ENCODE data around the gene TMEM59L.

The TMEM59L gene

DNA sequence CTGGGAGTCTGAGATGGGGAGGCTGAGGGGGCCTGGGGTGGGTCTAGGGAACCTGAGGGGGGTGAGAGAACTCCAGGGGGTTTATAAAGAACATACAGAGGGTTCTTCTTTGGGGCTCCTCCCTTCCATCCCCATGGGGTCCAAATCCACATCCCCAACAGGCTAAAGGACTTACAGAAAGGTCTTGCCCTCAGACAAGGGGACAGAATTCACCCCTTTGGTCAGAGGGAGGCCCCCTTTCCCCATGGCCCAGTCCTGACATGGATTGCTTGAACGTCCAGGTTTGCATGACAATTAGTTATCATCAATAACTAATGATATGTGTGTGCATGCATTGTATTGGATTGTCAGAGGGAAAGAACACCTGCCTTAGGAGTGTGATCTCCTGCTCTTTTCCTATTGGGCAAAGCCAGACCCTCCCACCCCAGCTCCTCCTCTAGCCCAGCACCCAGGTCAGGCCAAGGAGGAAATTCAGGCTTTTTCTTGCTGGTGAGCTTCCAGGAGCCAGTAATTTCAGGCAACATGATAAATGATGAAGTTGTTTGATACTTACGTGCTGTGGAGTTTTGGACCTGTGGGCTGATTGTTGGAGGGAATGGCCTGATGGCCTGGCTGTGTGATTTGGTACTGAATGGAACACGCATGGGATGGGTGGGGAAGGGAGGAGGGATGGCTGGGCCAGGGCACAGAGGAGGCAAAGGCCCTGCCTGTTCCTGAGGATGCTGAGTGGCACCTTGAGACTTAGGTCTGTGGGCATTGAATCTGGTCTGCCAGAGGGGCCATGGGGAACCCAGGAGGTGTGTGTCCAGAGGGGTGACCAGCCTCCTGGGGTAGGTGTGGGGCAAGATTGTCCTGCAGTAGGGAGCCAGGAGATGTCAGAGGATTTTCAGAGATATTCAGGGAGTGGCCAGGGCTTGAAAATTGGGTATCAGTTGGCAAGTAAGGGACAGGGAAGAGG, 25.3 kb downstream of the TMEM59L start:
- DNase-seq (ENCODE audit: low spot score) = no peak

DNA sequence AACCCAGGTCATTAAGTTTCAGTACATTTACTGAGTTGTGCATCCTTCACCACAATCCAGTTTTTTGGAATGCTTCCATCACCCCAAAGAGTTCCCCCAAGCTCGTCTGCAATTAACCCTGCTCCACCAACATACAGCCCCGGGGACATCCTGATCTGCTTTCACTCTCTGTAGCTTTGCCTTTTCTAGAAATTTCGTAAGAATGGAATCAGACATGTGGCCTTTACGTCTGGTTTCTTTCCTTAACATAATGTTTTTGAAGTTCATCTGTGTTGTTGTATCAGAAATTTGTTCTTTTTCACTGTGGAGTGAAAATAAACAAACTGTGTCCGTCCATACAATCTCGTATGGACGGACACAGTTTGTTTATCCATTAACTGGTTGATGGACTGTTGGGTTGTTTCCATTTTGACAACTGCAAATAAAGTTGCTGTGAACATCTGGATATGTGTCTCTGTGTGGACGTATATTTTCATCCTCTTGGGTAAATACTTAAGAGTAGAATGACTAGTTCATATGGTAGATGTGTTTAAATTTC, 27.1 kb downstream of the TMEM59L start:
- DNase-seq (ENCODE audit: low spot score) = no peak

DNA sequence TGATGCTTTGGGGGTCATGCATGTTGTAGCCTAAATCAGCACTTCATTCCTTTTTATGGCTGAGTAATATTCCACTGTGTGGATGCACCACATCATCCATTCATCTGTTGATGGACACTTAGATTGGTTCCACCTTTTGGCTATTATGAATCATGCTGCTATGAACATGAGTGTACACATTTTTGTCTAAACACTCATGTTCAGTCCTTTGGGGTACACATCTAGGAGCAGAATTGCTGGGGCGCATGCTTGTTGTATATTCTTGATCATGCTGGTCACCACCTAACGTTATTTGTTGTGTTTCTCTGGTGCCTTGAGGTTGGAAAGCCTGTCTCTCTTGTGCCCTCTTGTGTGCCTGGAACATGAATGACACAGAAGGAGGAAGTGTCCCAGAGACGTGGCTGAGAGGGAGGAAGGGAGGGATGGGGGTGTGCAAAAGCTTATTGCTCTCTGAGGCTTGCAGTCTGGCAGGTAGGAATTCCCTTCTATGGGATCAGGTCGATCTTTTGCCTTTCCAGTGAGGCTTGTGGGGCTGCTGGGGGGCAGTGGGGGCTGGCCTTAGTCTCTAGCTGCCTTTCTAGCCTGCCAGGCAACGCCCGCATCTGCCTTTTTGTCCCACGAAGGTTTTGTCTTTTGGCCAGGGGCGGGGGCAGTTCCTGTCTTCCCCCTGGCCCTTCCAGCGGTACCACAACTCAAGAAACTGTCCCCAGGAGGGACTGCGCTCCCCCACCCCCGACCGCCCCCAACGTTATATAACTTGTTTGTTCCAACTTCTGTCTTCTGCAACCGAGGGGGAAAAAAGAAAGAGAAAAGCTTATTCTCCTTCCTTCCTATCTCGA, 31.7 kb downstream of the TMEM59L start:
- DNase-seq (ENCODE audit: low spot score) = no peak

DNA sequence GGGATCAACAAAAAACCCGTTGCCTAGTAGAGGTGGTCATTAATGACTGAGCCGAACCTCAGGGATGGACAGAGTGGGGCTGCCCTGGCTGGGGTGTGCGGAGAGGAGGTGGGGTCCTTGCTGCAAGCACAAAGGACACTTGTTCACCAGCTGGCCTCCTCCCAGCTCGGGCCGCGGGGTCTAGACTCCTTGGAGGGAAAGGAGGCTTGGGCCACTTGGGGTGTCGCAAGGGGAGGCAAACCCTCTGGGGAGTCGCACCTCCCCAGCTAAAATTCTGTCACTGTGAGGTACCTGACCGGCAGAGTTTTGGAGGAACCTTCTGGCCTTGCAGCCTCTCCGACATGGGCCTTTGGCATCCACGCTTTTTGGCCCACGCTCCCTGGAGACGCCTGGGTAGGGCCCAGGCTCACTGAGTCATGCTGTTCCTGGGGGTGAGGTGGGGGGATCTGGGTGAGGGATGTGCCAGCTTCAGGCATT, 32.4 kb downstream of the TMEM59L start:
- no peak for DNase-seq (ENCODE audit: low spot score)

DNA sequence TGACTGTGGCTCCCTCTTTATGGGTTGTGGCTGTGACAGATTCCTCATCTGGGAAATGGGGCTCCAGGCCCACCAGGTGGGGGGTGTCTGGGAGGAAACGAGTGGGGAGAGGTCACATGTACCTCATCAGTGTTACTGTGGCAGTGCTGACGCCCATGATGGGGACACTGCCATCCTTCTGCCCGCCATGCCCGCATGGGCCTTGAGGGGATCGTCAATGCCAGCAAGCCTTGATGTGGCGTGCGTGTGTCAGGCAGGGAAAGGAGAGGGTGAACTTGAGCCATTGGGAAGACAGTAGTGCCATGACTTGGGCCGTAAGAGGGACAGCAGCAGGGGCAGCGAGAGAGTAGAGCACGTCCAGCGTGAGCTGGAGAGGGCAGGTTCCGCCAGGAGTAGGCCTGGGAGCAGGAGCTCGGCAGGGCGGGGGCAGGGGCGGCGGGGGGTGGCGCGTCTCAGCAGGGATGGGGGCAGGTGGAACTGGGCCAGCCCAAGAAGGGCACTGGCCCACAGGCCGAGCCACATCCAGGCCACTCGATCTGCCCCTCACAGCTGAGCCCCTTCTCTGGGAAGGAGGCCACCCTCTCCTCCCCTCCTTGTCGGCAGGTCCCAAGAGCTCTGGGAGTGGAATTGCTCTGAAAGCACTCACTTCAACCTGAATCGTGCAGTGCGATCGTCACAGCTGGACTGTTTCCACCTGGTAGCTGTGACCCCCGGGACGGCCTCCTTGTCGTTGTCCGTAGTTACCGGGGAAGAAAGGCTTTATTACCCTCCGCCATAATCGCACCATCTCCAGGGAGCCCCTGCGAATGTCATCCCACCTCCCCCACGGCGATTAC, 34.1 kb downstream of the TMEM59L start:
- DNase-seq (ENCODE audit: low spot score) = no peak

DNA sequence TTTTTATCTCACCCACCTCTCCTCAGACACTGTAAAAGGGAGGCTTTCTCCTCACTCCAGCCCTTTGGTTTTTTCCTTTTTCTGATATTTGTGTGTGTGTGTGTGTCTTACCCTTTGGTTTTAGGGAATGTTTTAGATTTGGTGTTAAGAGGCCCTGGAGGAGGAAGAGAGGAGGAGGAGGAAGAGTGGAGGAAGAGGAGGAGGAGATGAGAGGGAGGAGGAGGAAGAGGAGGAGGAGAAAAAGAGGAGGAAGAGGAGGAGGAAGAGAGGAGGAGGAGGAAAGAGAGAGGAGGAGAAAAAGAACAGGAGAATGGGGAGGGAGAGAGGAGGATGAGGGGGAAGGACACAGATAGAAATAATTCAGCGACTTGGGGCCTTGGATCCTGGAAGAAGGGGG, 34.7 kb downstream of the TMEM59L start:
- DNase-seq (ENCODE audit: low spot score) = no peak

DNA sequence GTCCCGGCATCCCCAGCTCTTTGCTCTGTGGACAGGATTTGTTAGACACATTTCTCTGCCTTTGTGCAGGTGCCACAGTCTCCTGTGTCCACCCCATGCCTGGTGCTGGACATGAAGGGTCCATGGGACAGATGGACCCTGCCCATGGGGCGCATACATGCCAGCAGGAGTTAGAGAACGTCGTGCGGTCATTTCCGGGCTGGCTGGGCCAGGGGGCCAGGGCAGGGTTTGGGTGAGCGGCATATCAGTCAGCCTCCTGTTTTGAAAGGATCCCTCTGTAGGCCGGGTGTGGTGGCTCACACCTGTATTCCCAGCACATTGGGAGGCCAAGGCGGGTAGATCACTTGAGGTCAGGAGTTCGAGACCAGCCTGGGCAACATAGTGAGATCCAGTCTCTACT, 35.1 kb downstream of the TMEM59L start:
- no peak for DNase-seq (ENCODE audit: low spot score)

DNA sequence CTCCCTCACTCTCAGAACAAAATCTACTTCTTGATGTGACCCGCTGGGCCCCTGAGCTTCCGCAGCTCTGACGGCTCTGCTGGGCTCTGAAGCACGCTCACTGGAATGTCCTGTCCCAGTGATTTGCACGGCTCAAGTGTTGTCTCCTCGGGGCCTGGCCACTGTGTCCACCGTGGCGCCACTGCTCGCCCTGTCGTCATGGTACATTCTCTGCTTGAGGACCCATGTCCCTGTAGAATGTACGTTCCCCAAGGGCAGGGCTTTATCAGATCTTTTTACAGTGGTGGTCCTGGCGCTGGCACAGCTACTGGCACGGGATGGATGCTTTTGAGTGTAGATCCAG, 36.3 kb downstream of the TMEM59L start:
- DNase-seq (ENCODE audit: low spot score) = peak; percentile 24

DNA sequence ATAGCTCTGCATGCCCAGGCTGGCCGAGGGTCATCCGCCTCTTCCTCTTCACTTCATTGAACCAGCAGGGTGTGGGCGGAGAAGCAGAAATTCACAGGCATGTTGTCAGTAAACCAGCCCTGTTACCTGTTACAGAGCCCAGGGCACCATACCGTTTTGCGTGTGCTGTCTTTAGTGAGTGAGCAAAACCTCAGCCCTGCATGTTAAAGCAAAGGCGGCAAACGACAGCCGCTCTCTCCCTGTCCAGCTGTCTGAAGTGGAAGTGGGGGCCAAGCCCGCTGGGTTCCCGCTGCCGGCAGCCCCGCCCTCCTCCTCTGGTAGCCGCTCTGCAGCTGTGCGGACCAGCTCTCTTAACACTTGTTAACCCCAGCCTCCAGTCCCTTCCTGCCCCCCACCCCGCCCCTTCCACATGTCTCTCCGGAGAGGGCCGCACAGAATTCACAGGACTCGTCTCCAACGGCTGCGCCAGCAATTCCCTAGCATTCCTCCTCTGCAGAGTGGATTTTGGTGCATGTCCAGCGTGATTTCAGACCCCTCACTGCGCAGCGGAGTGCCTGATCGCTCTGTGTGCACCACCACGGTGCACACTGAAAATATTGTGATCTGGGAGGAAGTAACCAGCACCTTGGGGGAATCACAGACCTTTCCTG, 36.8 kb downstream of the TMEM59L start:
- DNase-seq (ENCODE audit: low spot score) = no peak

DNA sequence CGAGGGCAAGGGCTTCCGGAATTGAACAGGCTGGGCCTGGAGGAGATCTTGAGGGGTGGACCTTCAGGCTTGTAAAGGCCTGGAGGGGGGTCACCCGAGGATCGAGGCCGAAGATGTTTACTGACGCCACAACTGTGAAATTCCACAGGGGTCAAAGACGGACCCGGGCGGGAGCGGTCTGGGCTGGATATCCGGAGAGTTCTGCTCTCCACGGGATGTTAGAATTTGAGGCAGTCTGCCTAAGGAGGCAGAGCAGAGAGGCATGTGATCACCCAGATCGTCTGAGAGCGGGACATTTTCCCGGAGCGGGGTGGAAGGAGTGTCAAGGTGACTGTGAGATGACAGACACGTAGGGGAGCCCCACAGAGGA, 37.3 kb downstream of the TMEM59L start:
- peak; percentile 45 for DNase-seq (ENCODE audit: low spot score)

DNA sequence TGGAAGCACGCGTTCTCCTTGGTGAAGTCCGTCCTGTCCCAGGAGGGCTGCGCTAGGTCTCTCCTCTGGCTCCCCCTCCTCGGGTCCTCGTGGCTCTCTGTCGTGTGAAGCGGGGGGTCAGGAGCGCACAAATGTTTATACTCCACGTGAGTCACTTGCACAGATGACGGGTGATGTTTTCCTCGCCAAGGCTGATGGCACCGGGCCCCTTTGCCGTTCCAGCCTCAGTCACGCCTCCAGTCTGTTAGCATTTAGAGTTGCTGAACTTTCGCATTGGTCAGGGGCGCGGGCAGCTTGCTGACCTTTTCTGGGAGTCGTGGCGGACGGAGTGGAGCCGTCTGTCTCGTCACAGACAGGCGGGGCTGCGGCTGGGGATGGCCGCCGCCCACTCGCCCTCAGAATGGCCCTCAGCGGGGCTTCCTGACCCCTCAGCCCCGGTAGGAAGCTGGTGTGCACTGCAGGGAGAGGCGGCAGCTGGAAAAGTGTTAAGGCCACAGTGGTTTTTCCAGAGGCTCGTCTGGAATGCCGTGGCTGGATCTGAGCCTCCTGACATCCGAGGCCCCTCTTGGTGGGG, 37.9 kb downstream of the TMEM59L start:
- DNase-seq (ENCODE audit: low spot score) = peak; percentile 38

DNA sequence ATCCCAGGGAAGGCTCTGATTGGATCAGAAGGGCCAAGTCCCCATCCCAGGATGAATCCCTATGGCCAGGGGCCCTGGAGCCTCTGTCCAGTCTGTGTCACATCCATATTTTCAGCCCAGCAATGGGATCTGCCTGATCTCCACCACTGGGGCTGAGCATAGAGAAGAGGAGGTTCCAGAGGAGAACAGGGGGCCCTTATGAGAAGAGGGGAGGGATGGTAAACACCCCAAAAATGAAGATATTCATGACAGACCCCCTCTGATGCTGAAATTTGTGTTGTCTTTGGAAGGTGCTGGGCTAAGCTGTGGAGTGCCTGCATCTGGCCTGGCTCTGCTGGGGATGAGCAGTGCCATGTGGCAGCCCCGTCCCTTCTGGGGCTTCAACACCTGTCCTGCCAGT, 38.6 kb downstream of the TMEM59L start:
- DNase-seq (ENCODE audit: low spot score) = no peak

DNA sequence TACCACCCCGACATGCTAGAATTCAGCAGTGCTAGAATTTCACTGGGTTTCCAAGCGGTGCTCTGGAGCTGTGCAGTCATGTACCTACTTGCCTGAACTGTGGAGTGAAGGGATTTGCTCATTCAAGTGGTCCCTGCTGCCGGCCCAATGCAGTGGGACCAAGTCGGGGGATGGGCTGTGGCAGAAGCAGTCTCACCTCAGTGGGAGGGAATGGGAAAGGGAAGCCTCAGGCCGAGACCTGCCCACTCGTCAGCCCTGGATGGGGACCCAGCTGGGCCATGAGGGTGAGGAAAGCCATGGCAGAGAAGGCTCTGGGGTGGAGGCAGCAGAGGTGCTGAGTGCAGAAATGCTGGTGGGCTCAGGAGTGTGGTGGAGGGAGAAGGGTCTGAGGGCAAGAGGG, 39.1 kb downstream of the TMEM59L start:
- DNase-seq (ENCODE audit: low spot score) = no peak

DNA sequence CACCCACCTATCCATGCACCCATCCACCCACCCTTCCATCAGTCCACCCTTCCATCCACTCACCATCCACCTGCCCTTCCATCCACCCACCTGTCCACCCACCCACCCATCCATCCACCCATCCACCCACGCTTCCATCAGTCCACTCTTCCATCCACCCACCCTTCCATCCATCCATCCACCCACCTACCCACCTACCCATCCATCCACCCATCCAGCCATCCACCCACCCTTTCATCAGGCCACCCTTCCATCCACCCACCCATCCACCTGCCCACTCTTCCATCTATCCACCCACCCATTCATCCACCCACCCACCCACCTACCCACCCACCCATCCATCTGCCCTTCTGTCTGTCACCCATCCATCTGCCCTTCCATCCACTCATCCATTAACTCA, 41.2 kb downstream of the TMEM59L start:
- DNase-seq (ENCODE audit: low spot score) = no peak

DNA sequence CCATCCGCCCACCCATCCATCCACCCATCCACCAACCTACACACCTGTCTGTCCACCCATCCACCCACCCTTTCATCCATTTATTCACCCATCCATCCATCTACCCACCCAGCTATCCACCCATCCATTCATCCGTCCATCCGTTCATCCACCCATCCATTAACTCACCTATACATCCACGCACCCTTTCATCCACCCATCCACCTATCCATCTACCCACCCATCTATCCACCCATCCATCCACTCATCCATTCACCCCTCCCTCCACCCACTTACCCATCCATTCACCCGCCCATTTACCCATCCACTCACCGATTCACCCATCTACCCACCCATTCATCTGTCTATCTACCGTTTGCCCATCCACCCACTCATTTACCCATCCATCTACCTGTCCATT, 41.8 kb downstream of the TMEM59L start:
- DNase-seq (ENCODE audit: low spot score) = no peak

DNA sequence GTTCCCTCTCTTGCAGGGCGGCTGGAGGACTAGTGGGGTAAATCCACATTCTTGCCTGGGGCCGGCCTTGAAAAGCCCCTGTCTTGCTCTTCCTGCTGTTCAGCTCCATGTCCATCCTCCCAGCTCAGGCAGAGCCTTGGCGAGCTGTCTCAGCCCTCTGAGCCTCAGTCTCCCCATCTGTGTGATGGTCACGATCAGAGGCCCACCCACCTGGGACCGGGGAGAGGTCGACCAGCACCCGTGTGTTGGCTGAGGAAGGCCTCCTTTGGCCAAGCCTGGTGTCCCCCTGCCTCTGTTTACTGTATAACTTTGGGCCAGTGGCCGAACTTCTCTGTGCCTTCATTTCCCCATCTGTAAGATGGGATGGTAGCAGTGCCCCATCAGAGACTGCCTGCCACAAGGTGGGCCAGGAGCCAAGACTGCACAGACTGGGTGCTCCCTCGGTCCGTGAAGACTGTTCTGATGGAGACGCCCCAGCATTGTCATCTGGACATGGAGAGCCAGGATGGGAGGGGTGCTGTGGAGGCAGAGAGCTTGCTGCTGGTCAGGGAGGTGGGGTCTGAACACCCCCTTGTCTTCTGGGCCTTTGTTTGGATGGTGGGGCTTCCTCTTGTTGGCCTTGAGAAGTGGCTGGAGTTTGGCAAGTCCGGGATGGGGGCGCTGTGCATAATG, 42.6 kb downstream of the TMEM59L start:
- no peak for DNase-seq (ENCODE audit: low spot score)

DNA sequence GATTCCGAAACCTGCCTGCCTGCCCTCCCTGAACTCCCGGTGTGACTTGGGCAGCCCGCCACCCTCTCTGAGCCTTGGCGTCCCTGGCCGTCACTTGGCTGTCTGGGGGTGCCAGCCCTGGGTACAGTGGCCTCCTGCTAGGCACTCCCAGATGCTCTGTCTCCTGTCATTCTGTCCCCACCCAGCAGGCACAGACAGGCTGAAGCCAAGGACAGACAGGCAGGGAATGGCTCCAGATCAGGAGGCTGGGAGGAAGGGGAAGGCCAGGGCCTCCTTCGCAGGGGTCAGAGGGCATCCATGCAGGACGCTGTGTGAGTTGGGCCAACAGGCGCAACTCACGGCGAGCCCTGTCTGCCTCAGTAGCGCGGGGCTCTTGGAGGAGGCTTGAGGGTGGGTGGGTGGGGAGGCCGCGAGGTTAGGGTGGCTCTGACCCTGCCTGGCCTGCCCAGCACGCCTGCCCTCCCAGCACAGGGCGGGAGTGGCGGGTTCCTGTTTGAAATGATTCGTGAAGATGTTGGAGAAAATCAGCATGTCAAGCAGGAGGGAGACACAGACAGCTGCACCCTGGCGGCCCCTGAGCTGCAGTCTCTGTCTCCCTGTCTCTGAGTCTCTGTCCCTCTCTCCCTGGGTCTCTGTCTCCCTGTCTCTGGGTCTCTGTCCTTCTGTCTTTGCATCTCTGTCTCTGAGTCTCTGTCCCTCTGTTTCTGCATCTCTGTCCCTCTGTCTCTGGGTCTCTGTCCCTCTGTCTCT, 43.8 kb downstream of the TMEM59L start:
- DNase-seq (ENCODE audit: low spot score) = no peak

DNA sequence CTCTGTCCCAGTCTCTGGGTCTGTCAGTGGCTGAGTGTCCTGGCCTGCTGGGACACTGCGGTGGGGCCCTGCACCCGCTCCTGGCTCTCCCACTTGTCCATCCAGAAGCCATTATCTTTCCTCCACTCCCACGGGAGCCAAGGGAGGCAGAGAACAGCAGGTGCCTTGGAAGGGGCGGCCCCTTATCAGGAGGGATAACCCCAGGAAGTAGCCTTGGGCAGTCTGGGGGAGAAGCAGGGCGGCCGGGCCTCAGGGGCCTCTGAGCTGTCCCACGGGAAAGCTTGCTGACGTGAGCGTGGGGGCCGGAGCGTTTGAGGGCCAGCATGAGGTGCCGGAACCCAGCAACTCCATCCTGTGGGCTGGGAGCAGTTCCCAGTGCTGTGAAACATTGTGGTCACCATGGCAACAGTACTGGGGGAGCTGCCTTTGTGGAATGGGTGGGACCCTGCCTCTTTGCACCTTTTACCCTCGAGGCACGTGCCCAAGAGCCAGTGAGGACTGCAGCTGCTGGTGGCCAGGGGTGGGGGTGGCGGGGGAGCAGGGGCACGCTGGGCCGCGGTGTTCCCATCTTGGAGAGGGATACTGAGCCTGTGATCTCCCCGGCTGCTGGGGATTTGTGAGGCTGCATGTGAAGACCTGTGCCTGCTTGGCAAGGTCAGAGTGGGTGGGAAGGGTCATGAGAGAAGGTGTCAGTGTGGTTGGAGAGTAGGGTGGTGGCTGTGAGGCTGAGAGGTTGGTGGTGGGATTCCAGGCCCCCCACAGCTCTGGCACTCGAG, 45.1 kb downstream of the TMEM59L start:
- no peak for DNase-seq (ENCODE audit: low spot score)

DNA sequence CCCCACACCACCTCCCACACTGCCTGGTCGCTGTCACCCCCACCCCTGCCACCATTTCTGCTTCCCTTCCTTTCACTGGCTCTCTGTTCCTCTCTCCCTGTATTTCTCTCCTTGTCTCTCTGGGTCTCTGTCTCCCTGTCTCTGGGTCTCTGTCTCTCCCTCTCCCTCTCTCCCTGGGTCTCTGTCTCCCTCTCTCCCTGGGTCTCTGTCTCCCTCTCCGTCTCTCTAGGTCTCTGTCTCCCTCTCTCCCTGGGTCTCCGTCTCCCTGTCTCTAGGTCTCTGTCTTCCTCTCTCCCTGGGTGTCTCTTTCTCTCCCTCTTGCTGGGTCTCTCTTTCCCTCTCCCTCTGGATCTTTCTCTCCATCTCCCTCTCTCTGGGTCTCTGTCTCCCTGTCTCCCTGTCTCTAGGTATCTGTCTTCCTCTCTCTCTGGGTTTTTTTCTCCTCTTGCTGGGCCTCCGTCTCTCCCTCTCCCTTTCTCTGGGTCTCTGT, 45.7 kb downstream of the TMEM59L start:
- DNase-seq (ENCODE audit: low spot score) = no peak

Measured in kidney capillary endothelial cell (primary cell).